ENCODE measurements around the gene WBP11.

GRCh38 chr12:14842315-14842714, 39.0 kb upstream of the WBP11 start:
- TF ChIP-seq CTCF (optimal IDR thresholded peaks at IDR 0.05 in 1 of 3, IDR thresholded peaks at IDR 0.05 in 1 of 3, conservative IDR thresholded peaks at IDR 0.05 in 1 of 3; ENCODE audit: extremely low read depth in 1 of 3, insufficient read depth in 2 of 3, low read length in 3 of 3) = no peak
- no peak for TF ChIP-seq EZH2 (IDR thresholded peaks at IDR 0.05; ENCODE audit: low read length)

Measured in keratinocyte (primary cell).